ENCODE results near the gene PRKCE.
"Not testable (repeated sequence)": the region's sequence is repeated elsewhere in the genome, so short reads cannot be mapped to it uniquely, and the experiment has no call there.

Gene PRKCE

GRCh38 chr2:45839508-45840251 is 188.2 kb downstream of the PRKCE start:
- no peak for DNase-seq (ENCODE audit: low read depth)

GRCh38 chr2:45840481-45840880 is 189.0 kb downstream of the PRKCE start:
- DNase-seq (ENCODE audit: low read depth): no peak

GRCh38 chr2:45841752-45842407 is 190.4 kb downstream of the PRKCE start:
- no peak for DNase-seq (ENCODE audit: low read depth)

- DNase-seq (ENCODE audit: low read depth): no peak
Measured at GRCh38 chr2:45843136-45843535, 191.7 kb downstream of the PRKCE start.

- DNase-seq (ENCODE audit: low read depth): no peak
Measured at GRCh38 chr2:45844796-45845457, 193.5 kb downstream of the PRKCE start.

- no peak for DNase-seq (ENCODE audit: low read depth)
Measured at GRCh38 chr2:45845566-45845965, 194.1 kb downstream of the PRKCE start.

- DNase-seq (ENCODE audit: low read depth): no peak
Measured at GRCh38 chr2:45849491-45850283, 198.2 kb downstream of the PRKCE start.

GRCh38 chr2:45850558-45850957 is 199.1 kb downstream of the PRKCE start:
- DNase-seq (ENCODE audit: low read depth): no peak

- no peak for DNase-seq (ENCODE audit: low read depth)
Measured at GRCh38 chr2:45851111-45851510, 199.6 kb downstream of the PRKCE start.

- no peak for DNase-seq (ENCODE audit: low read depth)
Measured at GRCh38 chr2:45851576-45852304, 200.3 kb downstream of the PRKCE start.

GRCh38 chr2:45852450-45853150 is 201.1 kb downstream of the PRKCE start:
- DNase-seq (ENCODE audit: low read depth): no peak

- DNase-seq (ENCODE audit: low read depth): no peak
Measured at GRCh38 chr2:45855374-45855773, 203.9 kb downstream of the PRKCE start.

GRCh38 chr2:45856391-45857274 is 205.2 kb downstream of the PRKCE start:
- DNase-seq (ENCODE audit: low read depth): no peak

- no peak for DNase-seq (ENCODE audit: low read depth)
Measured at GRCh38 chr2:45857275-45857609, 205.8 kb downstream of the PRKCE start.

- no peak for DNase-seq (ENCODE audit: low read depth)
Measured at GRCh38 chr2:45857867-45858520, 206.5 kb downstream of the PRKCE start.

- not testable (repeated sequence) for DNase-seq (ENCODE audit: low read depth)
Measured at GRCh38 chr2:45858872-45859271, 207.4 kb downstream of the PRKCE start.

- no peak for DNase-seq (ENCODE audit: low read depth)
Measured at GRCh38 chr2:45859682-45860081, 208.2 kb downstream of the PRKCE start.

GRCh38 chr2:45860136-45861121 is 209.0 kb downstream of the PRKCE start:
- DNase-seq (ENCODE audit: low read depth): no peak
